Measurements from ENCODE around the gene TEKT5. TPM values are rescaled to one million over a fixed set of nuclear protein-coding genes. Genes with fewer than 3 reads are reported as not detected.

The TEKT5 gene
- total and polyA plus RNA-seq, 2 donors from 2014 or later, result 0.57 TPM; not detected in 1

GRCh38 chr16:10631886-10632285, 62.8 kb downstream of the TEKT5 start:
- H3K9me3 ChIP-seq (ENCODE audit: control insufficient read depth in 2 of 3, insufficient read depth in 1 of 3, low read length in 3 of 3), result no peaks in the 10 kb centered on the region
- intact Hi-C loops (cut with DNase I), result no loop called here
- H3K36me3 ChIP-seq (ENCODE audit: control insufficient read depth in 2 of 3, insufficient read depth in 3 of 3, low read length in 3 of 3), result no peaks in the 10 kb centered on the region
- no peak overlapping the region for H3K4me3 ChIP-seq (ENCODE audit: low read length in 3 of 3)
- H3K4me1 ChIP-seq (ENCODE audit: control insufficient read depth in 2 of 3, insufficient read depth in 2 of 3, low read depth in 1 of 3, low read length in 3 of 3), result no peaks in the 10 kb centered on the region
- no peaks in the 10 kb centered on the region for H3K27me3 ChIP-seq (ENCODE audit: control insufficient read depth, insufficient read depth, low read length)
- no peak overlapping the region for H3K9ac ChIP-seq (ENCODE audit: low read length in 3 of 3)
- FAIRE-seq (no peak), DNase-seq (no peak)
- TF ChIP-seq CTCF (IDR thresholded peaks at IDR 0.05; ENCODE audit: borderline replicate concordance, extremely low read depth, insufficient read depth), result no peak
- no peak overlapping the region for H3K27ac ChIP-seq (ENCODE audit: low read depth in 2 of 2, low read length in 2 of 2)

DNA sequence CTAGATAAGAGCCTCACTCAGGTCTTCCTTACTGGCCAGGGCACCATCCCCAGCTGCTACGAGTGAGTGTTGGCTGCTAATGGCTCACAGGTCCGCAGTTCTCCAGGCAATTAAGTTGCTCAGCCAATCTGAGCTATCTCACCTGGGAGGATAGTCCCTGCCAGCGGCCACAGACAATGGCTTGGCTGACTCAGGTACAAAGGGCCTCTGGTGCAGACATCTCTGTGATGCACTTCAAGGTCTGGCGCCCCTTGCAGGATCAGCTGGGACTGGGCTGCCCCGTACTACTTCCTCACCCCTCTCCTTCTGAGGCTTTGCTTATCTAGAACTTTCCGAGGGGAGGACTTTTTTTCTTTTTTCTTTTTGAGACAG, 65.2 kb downstream of the TEKT5 start:
- Histone ChIP-seq H3K27ac (ENCODE audit: low read depth in 2 of 2, low read length in 2 of 2) (no peak overlapping the region), H3K36me3 (ENCODE audit: control insufficient read depth in 2 of 3, insufficient read depth in 3 of 3, low read length in 3 of 3) (no peaks in the 10 kb centered on the region), H3K4me3 (ENCODE audit: low read length in 3 of 3) (no peak overlapping the region), H3K4me1 (ENCODE audit: control insufficient read depth in 2 of 3, insufficient read depth in 2 of 3, low read depth in 1 of 3, low read length in 3 of 3) (no peaks in the 10 kb centered on the region), H3K9me3 (ENCODE audit: control insufficient read depth in 2 of 3, insufficient read depth in 1 of 3, low read length in 3 of 3) (no peaks in the 10 kb centered on the region), H3K27me3 (ENCODE audit: control insufficient read depth, insufficient read depth, low read length) (no peaks in the 10 kb centered on the region), H3K9ac (ENCODE audit: low read length in 3 of 3) (no peak overlapping the region)
- no peak for TF ChIP-seq CTCF (IDR thresholded peaks at IDR 0.05; ENCODE audit: borderline replicate concordance, extremely low read depth, insufficient read depth)
- DNase-seq (no peak), FAIRE-seq (no peak)
- intact Hi-C loops (cut with DNase I), result no loop called here

DNA sequence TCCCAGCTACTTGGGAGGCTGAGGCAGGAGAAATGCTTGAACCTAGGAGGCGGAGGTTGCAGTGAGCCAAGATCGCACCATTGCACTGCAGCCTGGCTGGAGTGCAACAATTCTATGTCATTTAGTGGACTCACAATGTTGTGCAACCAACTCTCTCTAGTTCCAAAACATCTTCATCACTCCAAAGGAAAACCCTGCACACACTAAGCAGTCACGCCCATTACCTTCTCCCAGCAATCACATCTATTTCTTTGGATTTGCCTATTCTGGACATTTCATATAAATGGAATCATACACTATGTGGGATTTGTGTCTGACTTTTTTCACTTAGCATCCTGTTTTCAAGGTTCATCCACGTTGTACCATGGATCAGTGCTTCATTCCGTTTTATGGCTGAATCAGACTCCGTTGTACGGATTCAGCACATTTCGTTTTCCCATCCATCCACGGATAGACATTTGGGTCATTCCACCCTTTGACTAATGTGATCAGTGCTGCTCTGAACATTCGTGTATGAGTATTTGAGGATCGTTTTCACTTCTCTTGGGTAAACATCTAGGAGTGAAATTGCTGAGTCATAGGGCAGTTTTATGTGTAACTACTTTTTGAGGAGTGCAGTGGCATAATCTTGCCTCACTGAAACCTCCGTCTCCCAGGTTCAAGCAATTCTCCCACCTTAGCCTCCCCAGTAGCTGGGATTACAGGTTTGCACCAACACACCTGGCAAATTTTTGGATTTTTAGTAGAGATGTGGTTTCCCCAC, 69.0 kb downstream of the TEKT5 start:
- no peaks in the 10 kb centered on the region for H3K36me3 ChIP-seq (ENCODE audit: control insufficient read depth in 2 of 3, insufficient read depth in 3 of 3, low read length in 3 of 3)
- no peaks in the 10 kb centered on the region for H3K4me1 ChIP-seq (ENCODE audit: control insufficient read depth in 2 of 3, insufficient read depth in 2 of 3, low read depth in 1 of 3, low read length in 3 of 3)
- H3K9ac ChIP-seq (ENCODE audit: low read length in 3 of 3), result no peak overlapping the region
- DNase-seq (no peak), FAIRE-seq (no peak)
- no peaks in the 10 kb centered on the region for H3K9me3 ChIP-seq (ENCODE audit: control insufficient read depth in 2 of 3, insufficient read depth in 1 of 3, low read length in 3 of 3)
- no peaks in the 10 kb centered on the region for H3K27me3 ChIP-seq (ENCODE audit: control insufficient read depth, insufficient read depth, low read length)
- no peak overlapping the region for H3K4me3 ChIP-seq (ENCODE audit: low read length in 3 of 3)
- no peak for TF ChIP-seq CTCF (IDR thresholded peaks at IDR 0.05; ENCODE audit: borderline replicate concordance, extremely low read depth, insufficient read depth)
- intact Hi-C loops (cut with DNase I), result no loop called here
- no peak overlapping the region for H3K27ac ChIP-seq (ENCODE audit: low read depth in 2 of 2, low read length in 2 of 2)

DNA sequence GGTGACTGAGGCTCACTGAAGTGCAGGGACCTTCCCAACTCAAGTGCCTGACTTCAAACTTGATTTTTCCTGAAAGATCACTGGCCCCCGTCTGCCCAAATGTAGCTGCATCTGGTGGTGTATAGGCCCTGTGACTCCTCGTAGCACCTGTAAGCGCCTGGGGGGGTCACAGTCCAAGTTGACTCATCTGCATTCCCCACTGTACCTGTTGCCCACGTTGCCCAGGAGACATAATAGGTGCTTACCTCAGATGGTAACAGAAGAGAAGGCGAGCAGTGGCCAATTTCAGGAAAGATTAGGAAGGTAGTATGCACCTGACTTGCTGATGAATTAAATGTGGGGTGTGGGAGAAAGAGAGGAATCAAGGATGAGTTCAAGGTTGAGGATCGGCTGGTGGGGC, 70.2 kb downstream of the TEKT5 start:
- Histone ChIP-seq H3K9me3 (ENCODE audit: control insufficient read depth in 2 of 3, insufficient read depth in 1 of 3, low read length in 3 of 3) (no peaks in the 10 kb centered on the region), H3K27me3 (ENCODE audit: control insufficient read depth, insufficient read depth, low read length) (no peaks in the 10 kb centered on the region), H3K4me1 (ENCODE audit: control insufficient read depth in 2 of 3, insufficient read depth in 2 of 3, low read depth in 1 of 3, low read length in 3 of 3) (no peaks in the 10 kb centered on the region), H3K9ac (ENCODE audit: low read length in 3 of 3) (no peak overlapping the region), H3K27ac (ENCODE audit: low read depth in 2 of 2, low read length in 2 of 2) (no peak overlapping the region), H3K36me3 (ENCODE audit: control insufficient read depth in 2 of 3, insufficient read depth in 3 of 3, low read length in 3 of 3) (no peaks in the 10 kb centered on the region), H3K4me3 (ENCODE audit: low read length in 3 of 3) (no peak overlapping the region)
- no peak for DNase-seq
- TF ChIP-seq CTCF (IDR thresholded peaks at IDR 0.05; ENCODE audit: borderline replicate concordance, extremely low read depth, insufficient read depth), result no peak
- intact Hi-C loops (cut with DNase I), result no loop called here
- FAIRE-seq, result no peak

Data from kidney (tissue), 14 donors.